Fibroblast of lung (primary cell): ENCODE data around the gene TEDC1. TPM values are rescaled to one million over a fixed set of nuclear protein-coding genes. Genes with fewer than 3 reads are reported as not detected.

Experiments used
- DNase-seq, 2 donors: peaks; one replicate each; pipeline versions ENCODE4 v3.0.0 to v3.0.0-alpha.2; 2010; ENCODE audit warnings: low read depth in 2 of 2
- H2AFZ ChIP-seq: 2 replicates; pipeline ENCODE4 v1.5.1; 2012; ENCODE audit warnings: low read length, control low read depth, inconsistent platforms
- H3K27ac ChIP-seq: 2 replicates; pipeline ENCODE4 v1.5.1; 2011; ENCODE audit warnings: low read length, control low read depth; ENCODE audit not compliant: insufficient read depth
- H3K27me3 ChIP-seq: 2 replicates; pipeline ENCODE4 v1.5.1; 2011; ENCODE audit warnings: mild to moderate bottlenecking, low read length; ENCODE audit not compliant: control insufficient read depth, insufficient read depth
- H3K36me3 ChIP-seq: 2 replicates; pipeline ENCODE4 v1.5.1; 2011; ENCODE audit warnings: low read length; ENCODE audit not compliant: control insufficient read depth, insufficient read depth
- H3K4me1 ChIP-seq: 2 replicates; pipeline ENCODE4 v1.5.1; 2011; ENCODE audit warnings: low read length; ENCODE audit not compliant: control insufficient read depth, insufficient read depth; ENCODE audit errors: extremely low read depth
- H3K4me2 ChIP-seq: 2 replicates; pipeline ENCODE4 v1.5.1; 2011; ENCODE audit warnings: low read length, control low read depth; ENCODE audit not compliant: insufficient read depth; ENCODE audit errors: extremely low read depth
- H3K4me3 ChIP-seq, 4 experiments: fragments of 200-600 bp in 1 of 4; sonication (generic) in 1 of 4; replicated peaks in 1 of 4; 2 replicates each; pipeline ENCODE4 v1.5.1; 2011 to 2016; ENCODE audit warnings: low read length in 4 of 4, low read depth in 3 of 4, mild to moderate bottlenecking in 3 of 4, control low read depth in 2 of 4, inconsistent platforms in 1 of 4, mixed read lengths in 1 of 4; ENCODE audit not compliant: insufficient read depth in 1 of 4; ENCODE audit errors: control extremely low read depth in 1 of 4
- H3K79me2 ChIP-seq: 2 replicates; pipeline ENCODE4 v1.5.1; 2012; ENCODE audit warnings: mild to moderate bottlenecking, low read length, inconsistent platforms; ENCODE audit not compliant: control insufficient read depth, insufficient read depth
- H3K9ac ChIP-seq: 2 replicates; pipeline ENCODE4 v1.5.1; 2011; ENCODE audit warnings: mild to moderate bottlenecking, low read length, control low read depth; ENCODE audit not compliant: insufficient read depth
- H3K9me3 ChIP-seq: 2 replicates; pipeline ENCODE4 v1.5.1; 2012; ENCODE audit warnings: low read depth, low read length; ENCODE audit not compliant: control insufficient read depth, insufficient read depth
- H4K20me1 ChIP-seq: 2 replicates; pipeline ENCODE4 v1.5.1; 2011; ENCODE audit warnings: low read length; ENCODE audit not compliant: control insufficient read depth, insufficient read depth; ENCODE audit errors: extremely low read depth
- CTCF ChIP-seq, 2 donors: IDR thresholded peaks in 1 of 2; conservative IDR thresholded peaks in 1 of 2; 1 replicate in 1 of 2; 2 replicates in 1 of 2; pipeline ENCODE4 v1.5.1; 2011 to 2012; ENCODE audit warnings: low read length in 2 of 2, control low read depth in 1 of 2, inconsistent platforms in 1 of 2, low read depth in 1 of 2, mild to moderate bottlenecking in 1 of 2
- EZH2 ChIP-seq: IDR thresholded peaks from 2 replicates; pipeline ENCODE4 v1.5.1; 2012; ENCODE audit warnings: low read length, control low read depth, mild to moderate bottlenecking; ENCODE audit errors: missing control alignments
- polyA plus RNA-seq, 2 donors: library from polyadenylated mRNA; depleted of rRNA in 1 of 2; stranded (reverse) in 1 of 2; unstranded in 1 of 2; fragments of >200 nt; gene quantifications; 2 replicates each; pipeline ENCODE4 v1.2.1, GENCODE V29; 2011 to 2012; ENCODE audit warnings: missing spikeins in 1 of 2
- total RNA-seq: library from RNA; depleted of rRNA; stranded (reverse); fragments of >200 nt; gene quantifications from 2 replicates; pipeline ENCODE4 v1.2.1, GENCODE V29; 2014

Gene TEDC1
- total and polyA plus RNA-seq, 2 donors (not counting 1 experiment from before 2014, with no cell fraction given): 0.69 to 2.5 TPM

GRCh38 chr14:105489542-105490266 lies 1.3 kb upstream of the TEDC1 start:
- peak overlapping the region; percentile 90 for H3K27ac ChIP-seq
- H3K79me2 ChIP-seq: peaks cover 3% of the 10 kb centered on the region
- peak overlapping the region; percentile 65 for H2AFZ ChIP-seq
- H4K20me1 ChIP-seq: no peaks in the 10 kb centered on the region
- H3K4me3 ChIP-seq: peak overlapping the region; percentile 39 to 70 (median 64)
- H3K4me1 ChIP-seq: peaks cover 4% of the 10 kb centered on the region
- TF ChIP-seq EZH2 (no peak), CTCF (conservative IDR thresholded peaks at IDR 0.05 in 1 of 2, IDR thresholded peaks at IDR 0.05 in 1 of 2; ENCODE audit: low read depth in 1 of 2, low read length in 2 of 2) (peak; percentile 56 to 69)
- H3K4me2 ChIP-seq: peak overlapping the region; percentile 92
- H3K9ac ChIP-seq: peak overlapping the region; percentile 88
- no peaks in the 10 kb centered on the region for H3K36me3 ChIP-seq
- peaks cover 19% of the 10 kb centered on the region for H3K27me3 ChIP-seq
- H3K9me3 ChIP-seq: no peaks in the 10 kb centered on the region
- peak; percentile 77 to 79 for DNase-seq

GRCh38 chr14:105490267-105490571 lies 827 bp upstream of the TEDC1 start:
- peaks cover 19% of the 10 kb centered on the region for H3K27me3 ChIP-seq
- H3K4me3 ChIP-seq: peak overlapping the region; percentile 39 to 70 (median 64)
- peak overlapping the region; percentile 92 for H3K4me2 ChIP-seq
- peak overlapping the region; percentile 88 for H3K9ac ChIP-seq
- peak overlapping the region; percentile 90 for H3K27ac ChIP-seq
- H3K36me3 ChIP-seq: no peaks in the 10 kb centered on the region
- no peak for TF ChIP-seq CTCF (conservative IDR thresholded peaks at IDR 0.05 in 1 of 2, IDR thresholded peaks at IDR 0.05 in 1 of 2; ENCODE audit: low read depth in 1 of 2, low read length in 2 of 2)
- TF ChIP-seq EZH2: no peak
- peaks cover 3% of the 10 kb centered on the region for H3K79me2 ChIP-seq
- no peak for DNase-seq
- no peaks in the 10 kb centered on the region for H4K20me1 ChIP-seq
- peaks cover 4% of the 10 kb centered on the region for H3K4me1 ChIP-seq
- H3K9me3 ChIP-seq: no peaks in the 10 kb centered on the region
- peak overlapping the region; percentile 23 for H2AFZ ChIP-seq

- Histone ChIP-seq H2AFZ (peak overlapping the region; percentile 62), H3K4me1 (peaks cover 4% of the 10 kb centered on the region), H4K20me1 (no peaks in the 10 kb centered on the region), H3K4me3 (peak overlapping the region; percentile 47 to 69 (median 62)), H3K27ac (peak overlapping the region; percentile 78), H3K9ac (peak overlapping the region; percentile 66), H3K36me3 (no peaks in the 10 kb centered on the region), H3K79me2 (peaks cover 3% of the 10 kb centered on the region), H3K27me3 (peaks cover 11% of the 10 kb centered on the region), H3K4me2 (peak overlapping the region; percentile 68), H3K9me3 (no peaks in the 10 kb centered on the region)
- DNase-seq: peak; percentile 21 to 38
- TF ChIP-seq EZH2 (no peak), CTCF (conservative IDR thresholded peaks at IDR 0.05 in 1 of 2, IDR thresholded peaks at IDR 0.05 in 1 of 2; ENCODE audit: low read depth in 1 of 2, low read length in 2 of 2) (no peak)
Measured at GRCh38 chr14:105491366-105491973, 424 bp downstream of the TEDC1 start.
